HFF-Myc (cell line): ENCODE measurements around the gene ERN1.

ENCODE experiments used
- DNase-seq: peaks from one replicate; pipeline ENCODE4 v3.0.0-alpha.2; 2011; ENCODE audit warnings: low read depth; ENCODE audit errors: extremely low read depth
- H3K4me3 ChIP-seq: replicated peaks from 2 replicates; pipeline ENCODE4 v1.5.1; 2011; ENCODE audit warnings: low read depth, mild to moderate bottlenecking, control low read depth, low read length
- TF ChIP-seq, protein P1 (sequence below): IDR thresholded peaks from 2 replicates; pipeline ENCODE4 v1.5.1; 2012; ENCODE audit warnings: mild to moderate bottlenecking, low read depth, low read length, control low read depth; ENCODE audit errors: missing control alignments

Gene ERN1

GRCh38 chr17:64120159-64120810 lies 9.7 kb downstream of the ERN1 start:
- TF ChIP-seq, protein P1, sequence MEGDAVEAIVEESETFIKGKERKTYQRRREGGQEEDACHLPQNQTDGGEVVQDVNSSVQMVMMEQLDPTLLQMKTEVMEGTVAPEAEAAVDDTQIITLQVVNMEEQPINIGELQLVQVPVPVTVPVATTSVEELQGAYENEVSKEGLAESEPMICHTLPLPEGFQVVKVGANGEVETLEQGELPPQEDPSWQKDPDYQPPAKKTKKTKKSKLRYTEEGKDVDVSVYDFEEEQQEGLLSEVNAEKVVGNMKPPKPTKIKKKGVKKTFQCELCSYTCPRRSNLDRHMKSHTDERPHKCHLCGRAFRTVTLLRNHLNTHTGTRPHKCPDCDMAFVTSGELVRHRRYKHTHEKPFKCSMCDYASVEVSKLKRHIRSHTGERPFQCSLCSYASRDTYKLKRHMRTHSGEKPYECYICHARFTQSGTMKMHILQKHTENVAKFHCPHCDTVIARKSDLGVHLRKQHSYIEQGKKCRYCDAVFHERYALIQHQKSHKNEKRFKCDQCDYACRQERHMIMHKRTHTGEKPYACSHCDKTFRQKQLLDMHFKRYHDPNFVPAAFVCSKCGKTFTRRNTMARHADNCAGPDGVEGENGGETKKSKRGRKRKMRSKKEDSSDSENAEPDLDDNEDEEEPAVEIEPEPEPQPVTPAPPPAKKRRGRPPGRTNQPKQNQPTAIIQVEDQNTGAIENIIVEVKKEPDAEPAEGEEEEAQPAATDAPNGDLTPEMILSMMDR, result no peak
- no peak for DNase-seq
- no peak overlapping the region for H3K4me3 ChIP-seq

- TF ChIP-seq, protein P1, result no peak
- no peak for DNase-seq
- H3K4me3 ChIP-seq, result no peak overlapping the region
These were observed 11.7 kb downstream of the ERN1 start for GRCh38 chr17:64117981-64118979.

- H3K4me3 ChIP-seq, result no peak overlapping the region
- TF ChIP-seq, protein P1, result no peak
- no peak for DNase-seq
These were observed 14.0 kb downstream of the ERN1 start for GRCh38 chr17:64115822-64116534.

- TF ChIP-seq, protein P1, result no peak
- DNase-seq, result no peak
- no peak overlapping the region for H3K4me3 ChIP-seq
These were observed 14.8 kb downstream of the ERN1 start for GRCh38 chr17:64115043-64115698.

- TF ChIP-seq, protein P1, result no peak
- DNase-seq, result no peak
- H3K4me3 ChIP-seq, result no peak overlapping the region
These were observed 16.9 kb downstream of the ERN1 start for GRCh38 chr17:64113006-64113405.

GRCh38 chr17:64111831-64112230 lies 18.1 kb downstream of the ERN1 start:
- no peak for DNase-seq
- TF ChIP-seq, protein P1, result no peak
- H3K4me3 ChIP-seq, result no peak overlapping the region
